Measurements from ENCODE around the gene DNAH11.

The DNAH11 gene

DNA sequence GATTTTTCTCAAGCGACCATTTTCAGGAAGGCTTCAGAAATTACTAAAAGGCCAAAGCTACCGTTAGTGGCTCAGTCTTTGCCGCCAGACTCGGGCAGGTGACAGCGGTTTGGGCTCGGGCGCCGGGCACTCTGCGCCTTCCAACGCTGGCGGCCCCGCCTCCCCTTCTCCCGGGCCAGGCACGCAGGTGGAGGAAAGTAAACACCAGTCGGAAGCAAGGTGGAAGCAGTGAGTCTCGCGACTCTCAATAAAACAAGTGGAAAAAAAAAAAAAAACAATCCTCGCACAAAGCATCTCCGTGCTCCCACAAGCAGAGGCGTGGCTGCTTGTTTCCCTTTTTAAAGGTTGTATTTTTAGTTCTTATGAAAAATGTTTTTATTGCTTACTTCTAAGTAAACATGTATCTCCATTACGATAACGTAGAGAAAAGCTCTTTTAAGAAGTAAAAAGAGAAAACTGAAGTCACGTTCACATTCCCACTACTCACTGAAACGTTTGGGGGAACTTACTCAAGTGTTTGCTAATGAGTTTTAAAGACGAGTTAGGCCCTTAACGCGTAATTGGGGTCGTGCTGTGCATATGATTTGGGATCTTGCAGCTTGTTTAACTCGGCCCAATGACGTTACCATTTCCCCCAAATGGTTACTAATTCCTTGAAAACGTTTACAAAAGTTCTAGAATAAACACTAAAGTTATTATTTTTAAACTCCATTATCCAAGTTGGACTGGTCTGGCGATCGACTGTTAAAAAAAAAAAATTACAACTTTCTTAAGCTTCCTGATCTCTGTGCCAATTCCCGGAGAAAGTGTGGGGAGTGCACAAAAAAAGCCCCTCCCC lies 402.0 kb downstream of the DNAH11 start:
- TF ChIP-seq CTCF (IDR thresholded peaks at IDR 0.05; ENCODE audit: low read depth, low read length): no peak
- Histone ChIP-seq H3K27me3 (no peaks in the 10 kb centered on the region), H3K4me1 (peaks cover 15% of the 10 kb centered on the region), H3K4me3 (ENCODE audit: low read depth, low read length) (peak overlapping the region; percentile 66), H3K9me3 (no peaks in the 10 kb centered on the region), H3K36me3 (no peaks in the 10 kb centered on the region)
- DNase-seq: no peak

DNA sequence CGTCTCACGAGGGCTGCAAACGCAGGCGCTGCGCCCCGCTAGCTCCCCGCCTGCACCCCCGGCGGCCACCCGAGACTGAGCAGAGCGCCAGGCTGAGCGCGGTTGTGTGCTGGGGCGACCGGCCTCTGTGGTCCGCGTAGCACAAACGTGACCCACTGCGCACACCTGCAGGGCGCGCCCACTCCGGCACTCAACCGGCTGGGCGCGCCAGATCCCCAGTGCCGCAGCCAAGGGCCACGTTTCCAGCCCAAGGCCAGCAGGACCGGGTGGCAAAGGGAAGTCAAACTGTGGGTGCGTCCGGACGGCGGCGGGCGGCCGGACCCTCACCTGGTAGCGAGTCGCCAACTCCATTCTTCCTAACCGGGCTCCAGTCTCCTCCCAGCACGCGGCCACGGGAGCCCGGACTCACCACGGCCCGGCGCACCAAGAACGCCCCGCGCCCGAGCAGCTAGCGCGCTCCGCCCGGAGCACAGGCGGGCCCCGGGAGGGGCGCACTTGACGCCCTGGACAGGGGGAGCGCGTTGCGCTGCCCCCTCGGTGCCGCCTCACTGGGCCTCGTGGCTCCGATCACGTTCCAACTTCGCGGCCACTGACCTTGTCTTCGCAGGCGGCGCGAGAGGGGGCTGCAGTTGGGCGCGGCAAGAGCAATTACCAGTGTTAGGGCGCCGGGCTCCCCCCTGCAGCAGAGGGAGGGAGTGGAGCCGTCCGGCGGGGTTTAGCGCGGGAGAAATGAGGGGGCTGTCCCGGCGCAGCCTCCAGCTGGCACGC lies 402.8 kb downstream of the DNAH11 start, which contains the start of gene CDCA7L:
Gene CDCA7L (minus strand): TSS at position 446 of the 768 bp plus-strand sequence. CDS start 95 bp downstream, at position 351.
- Histone ChIP-seq H3K27me3 (no peaks in the 10 kb centered on the region), H3K4me1 (peaks cover 15% of the 10 kb centered on the region), H3K36me3 (no peaks in the 10 kb centered on the region), H3K4me3 (ENCODE audit: low read depth, low read length) (peak within 1 kb of the TSS; percentile 66), H3K9me3 (no peaks in the 10 kb centered on the region)
- DNase-seq: peak; percentile 82
- TF ChIP-seq CTCF (IDR thresholded peaks at IDR 0.05; ENCODE audit: low read depth, low read length): no peak

DNA sequence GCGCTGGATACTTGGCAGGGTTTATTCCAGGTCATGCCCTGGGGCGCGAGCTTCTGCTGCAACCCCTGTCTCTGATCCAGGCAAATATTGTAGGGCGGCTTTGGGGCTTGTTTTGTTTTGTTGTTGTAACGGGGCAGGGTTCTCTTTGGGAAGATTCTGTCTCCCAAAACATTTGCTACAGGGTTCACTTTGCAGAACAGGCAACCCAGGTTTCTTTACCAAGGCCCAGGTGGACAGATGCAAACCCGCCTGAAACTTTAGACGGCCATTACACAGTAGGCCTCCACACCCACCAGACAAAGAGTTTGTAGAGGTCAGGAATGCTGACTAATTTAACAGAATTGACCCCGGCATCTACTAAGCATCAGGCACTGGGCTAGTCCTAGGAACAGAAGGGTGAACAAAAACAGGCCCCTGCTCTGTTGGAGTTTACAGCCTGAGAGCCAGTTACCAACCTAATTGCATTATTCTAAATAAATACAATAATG lies 403.4 kb downstream of the DNAH11 start:
- no peaks in the 10 kb centered on the region for H3K9me3 ChIP-seq
- TF ChIP-seq CTCF (IDR thresholded peaks at IDR 0.05; ENCODE audit: low read depth, low read length): no peak
- peaks cover 13% of the 10 kb centered on the region for H3K4me1 ChIP-seq
- peak; percentile 89 for DNase-seq
- H3K36me3 ChIP-seq: no peaks in the 10 kb centered on the region
- H3K4me3 ChIP-seq (ENCODE audit: low read depth, low read length): peak overlapping the region; percentile 66
- no peaks in the 10 kb centered on the region for H3K27me3 ChIP-seq

- Histone ChIP-seq H3K27me3 (no peaks in the 10 kb centered on the region), H3K36me3 (no peaks in the 10 kb centered on the region), H3K9me3 (no peaks in the 10 kb centered on the region), H3K4me1 (peaks cover 10% of the 10 kb centered on the region; the same call in 1 of the 2 replicates), H3K4me3 (ENCODE audit: low read depth, low read length) (no peak overlapping the region)
- no peak for DNase-seq
- TF ChIP-seq CTCF (IDR thresholded peaks at IDR 0.05; ENCODE audit: low read depth, low read length): no peak
Measured at GRCh38 chr7:21947056-21947455, 404.2 kb downstream of the DNAH11 start.

- peaks cover under 1% of the 10 kb centered on the region; the same call in 1 of the 2 replicates for H3K4me1 ChIP-seq
Measured at GRCh38 chr7:21947946-21948345, 405.1 kb downstream of the DNAH11 start.

More at GRCh38 chr7:21947946-21948345, 405.1 kb downstream of the DNAH11 start:
- DNase-seq: no peak
- Histone ChIP-seq H3K4me3 (ENCODE audit: low read depth, low read length) (no peak overlapping the region), H3K27me3 (no peaks in the 10 kb centered on the region), H3K9me3 (no peaks in the 10 kb centered on the region), H3K36me3 (no peaks in the 10 kb centered on the region)
- TF ChIP-seq CTCF (IDR thresholded peaks at IDR 0.05; ENCODE audit: low read depth, low read length): no peak

Data from BE2C (cell line).